HepG2 (cell line): ENCODE data around the gene HOXC11. TPM values are rescaled to one million over a fixed set of nuclear protein-coding genes. Genes with fewer than 3 reads are reported as not detected.
A peak's percentile ranks its signal among the peaks of the same experiment; 100 is the strongest.

ENCODE experiments used
- ATAC-seq: fragments of 200-7000 bp; cut with Tn5 transposase; 3 replicates; pipeline ENCODE4 v1.9.1; 2020; ENCODE audit warnings: mild to moderate bottlenecking, moderate library complexity
- BruUV-seq: library from RNA; stranded (reverse); fragments of 400-500 nt; replicated peaks from 2 replicates; lab custom pipeline; 2021; lab: Mats Ljungman, UMichigan
- CTCF ChIA-PET: fragments of 300-600 bp; formaldehyde crosslinking; extraction: SDS; loops from one replicate; lab custom pipeline; 2021; ENCODE audit warnings: low total read pairs, inconsistent platforms, low intra/inter-chr PET ratio; lab: Yijun Ruan, JAX
- POLR2A ChIA-PET: fragments of 350-600 bp; sonication (Branson Sonifier 250); formaldehyde crosslinking; loops from one replicate; lab custom pipeline; 2020; ENCODE audit warnings: antibody characterized with exemption, inconsistent platforms; lab: Yijun Ruan, JAX
- DNase-seq: peaks from one replicate; pipeline ENCODE4 v3.0.0-alpha.2; 2015; ENCODE audit warnings: low spot score
- FAIRE-seq: peaks from 3 replicates; lab custom pipeline; 2011; peaks lifted over from hg19 to GRCh38; lab: Jason Lieb, UNC
- H2AFZ ChIP-seq: one replicate; pipeline ENCODE4 v1.6.1; 2011; ENCODE audit warnings: low read length, inconsistent platforms
- H3K27ac ChIP-seq: fragments of 300-600 bp; 3 replicates; pipeline ENCODE4 v1.8.0; 2011; ENCODE audit warnings: mixed run types, mild to moderate bottlenecking, mixed read lengths, low read length, inconsistent platforms; ENCODE audit not compliant: insufficient read depth; ENCODE audit errors: extremely low read length
- H3K27me3 ChIP-seq, 2 experiments: fragments of 200-600 bp in 1 of 2; 2 replicates in 1 of 2; 3 replicates in 1 of 2; pipeline versions ENCODE4 v1.6.0 to v1.8.0; 2011; ENCODE audit warnings: low read length in 2 of 2, mild to moderate bottlenecking in 2 of 2, moderate library complexity in 2 of 2, inconsistent platforms in 1 of 2; ENCODE audit not compliant: insufficient read depth in 2 of 2, control insufficient read depth in 1 of 2
- H3K36me3 ChIP-seq, 2 experiments: fragments of 200-600 bp in 1 of 2; replicated peaks in 1 of 2; 2 replicates in 1 of 2; 3 replicates in 1 of 2; pipeline versions ENCODE4 v1.5.1 to v1.8.0; 2011; ENCODE audit warnings: low read length in 2 of 2, inconsistent platforms in 1 of 2; ENCODE audit not compliant: insufficient read depth in 2 of 2, control insufficient read depth in 1 of 2
- H3K4me1 ChIP-seq: 2 replicates; pipeline ENCODE4 v1.5.1; 2012; ENCODE audit warnings: low read length, inconsistent platforms; ENCODE audit not compliant: insufficient read depth
- H3K4me2 ChIP-seq: 2 replicates; pipeline ENCODE4 v1.6.0; 2011; ENCODE audit warnings: low read depth, low read length, inconsistent platforms
- H3K4me3 ChIP-seq, 3 experiments: fragments of 200-600 bp in 1 of 3; sonication (generic), shearing (Covaris generic) in 1 of 3; replicated peaks in 1 of 3; 2 replicates each; pipeline ENCODE4 v1.5.1; 2011 to 2016; ENCODE audit warnings: low read length in 3 of 3, inconsistent platforms in 2 of 3, low read depth in 2 of 3, mild to moderate bottlenecking in 2 of 3, control low read depth in 1 of 3, mixed read lengths in 1 of 3; ENCODE audit not compliant: insufficient read depth in 1 of 3
- H3K79me2 ChIP-seq: one replicate; pipeline ENCODE4 v1.6.1; 2011; ENCODE audit warnings: low read length, inconsistent platforms; ENCODE audit not compliant: insufficient read depth
- H3K9ac ChIP-seq: 2 replicates; pipeline ENCODE4 v1.6.0; 2011; ENCODE audit warnings: mild to moderate bottlenecking, low read depth, low read length, inconsistent platforms; ENCODE audit not compliant: insufficient read depth
- H3K9me3 ChIP-seq: 2 replicates; pipeline ENCODE4 v1.5.1; 2012; ENCODE audit warnings: mild to moderate bottlenecking, low read length
- H4K20me1 ChIP-seq: 2 replicates; pipeline ENCODE4 v1.6.0; 2011; ENCODE audit warnings: inconsistent platforms, mild to moderate bottlenecking, low read length, moderate library complexity; ENCODE audit not compliant: insufficient read depth
- FOXC1 ChIP-seq: sonication (generic); formaldehyde crosslinking; IDR thresholded peaks from 2 replicates; pipeline ENCODE4 v1.8.0; 2022; ENCODE audit warnings: mild to moderate bottlenecking, missing genetic modification reagents, borderline replicate concordance
- HMGXB3 ChIP-seq: sonication (generic); formaldehyde crosslinking; IDR thresholded peaks from 2 replicates; pipeline ENCODE4 v1.4.0; 2020; ENCODE audit warnings: missing genetic modification reagents, borderline replicate concordance
- JUNB ChIP-seq: sonication (generic); formaldehyde crosslinking; IDR thresholded peaks from 2 replicates; pipeline ENCODE4 v1.8.0; 2022; ENCODE audit warnings: missing genetic modification reagents, mild to moderate bottlenecking, borderline replicate concordance
- NFE2L2 ChIP-seq: fragments of 150-350 bp; IDR thresholded peaks from 2 replicates; pipeline ENCODE4 v1.6.1; 2014; ENCODE audit warnings: low read length
- PPARG ChIP-seq: conservative IDR thresholded peaks from 2 replicates; pipeline ENCODE4 v1.6.1; 2016; ENCODE audit warnings: missing biosample characterization, missing genetic modification reagents
- SNAI1 ChIP-seq: sonication (generic); formaldehyde crosslinking; IDR thresholded peaks from 2 replicates; pipeline ENCODE4 v1.5.0; 2020; ENCODE audit warnings: mild to moderate bottlenecking, missing genetic modification reagents, borderline replicate concordance
- STAG1 ChIP-seq: sonication (generic); formaldehyde crosslinking; IDR thresholded peaks from 2 replicates; pipeline ENCODE4 v1.4.0; 2020; ENCODE audit warnings: missing genetic modification reagents
- ZNF180 ChIP-seq: sonication (generic); formaldehyde crosslinking; IDR thresholded peaks from 2 replicates; pipeline ENCODE4 v1.4.0; 2020; ENCODE audit warnings: low read depth, missing genetic modification reagents, borderline replicate concordance
- ZNF607 ChIP-seq: sonication (generic); formaldehyde crosslinking; IDR thresholded peaks from 2 replicates; pipeline ENCODE4 v1.5.1; 2020; ENCODE audit warnings: missing genetic modification reagents, mild to moderate bottlenecking, borderline replicate concordance
- ZNF691 ChIP-seq: sonication (generic); formaldehyde crosslinking; IDR thresholded peaks from 2 replicates; pipeline ENCODE4 v1.4.0; 2020; ENCODE audit warnings: missing genetic modification reagents, low read depth, mild to moderate bottlenecking, borderline replicate concordance
- ZNF841 ChIP-seq: sonication (generic); formaldehyde crosslinking; IDR thresholded peaks from 2 replicates; pipeline ENCODE4 v1.8.1; 2023; ENCODE audit warnings: missing genetic modification reagents, borderline replicate concordance
- WGBS: methylation state at CpG from one replicate; pipeline ENCODE4 v1.1.6; 2017; ENCODE audit warnings: low lambda C conversion rate; 5-methylcytosine and 5-hydroxymethylcytosine counted together
- in situ Hi-C: cut with HindIII; loops from 2 replicates; pipeline ENCODE4 v1.10.0; 2017; ENCODE audit warnings: low pct_unique_long_range_greater_than_20kb; ENCODE audit not compliant: extremely low pct_ligation_motif_present
- intact Hi-C: fragments of 100-400 bp; cut with micrococcal nuclease; formaldehyde crosslinking; loops from one replicate; pipeline ENCODE4 v1.10.0; 2022; ENCODE audit not compliant: unreplicated experiment
- polyA plus RNA-seq, 8 experiments: library from polyadenylated mRNA; depleted of rRNA in 3 of 8; stranded (reverse) in 7 of 8; unstranded in 1 of 8; fragments of >200 nt; fragmentation: Illumina TruSeq in 4 of 8; extraction: Trizol in 4 of 8; gene quantifications; 2 replicates each; pipeline versions ENCODE4 v1.2.1 to v1.2.3, GENCODE V29; 2011 to 2016; ENCODE audit warnings: low read depth in 4 of 8, missing spikeins in 1 of 8, mixed read lengths in 1 of 8; ENCODE audit not compliant: insufficient read depth in 1 of 8
- total RNA-seq, 5 experiments: library from RNA; depleted of rRNA; stranded (reverse); fragments of >200 nt; fragmentation: Illumina TruSeq; extraction: Trizol; gene quantifications; 2 replicates each; pipeline ENCODE4 v1.2.3, GENCODE V29; 2016; ENCODE audit warnings: low read depth in 1 of 5

HOXC11 gene
- total and polyA plus RNA-seq, 2 of the 13 experiments (the other 11 are each of a cell fraction or from before 2014, with no cell fraction given): not detected

GRCh38 chr12:53987787-53988230, 14.9 kb downstream of the HOXC11 start:
- in situ Hi-C loops (no loop called here), intact Hi-C loops (loop anchor here (2.0 kb wide), 1 partner anchor 221 kb away; no protein-coding TSS in a partner anchor)
- POLR2A ChIA-PET: interaction anchor here (1.3 kb wide), 1 partner anchor 9 kb away, joined by 5 read pairs; no protein-coding TSS in a partner anchor
- BruUV-seq: no TSS peak
- H3K27ac ChIP-seq: no peak overlapping the region
- FAIRE-seq: no peak
- 0 out of 3 replicates have a peak, but pooled peaks have one; percentile 7 for ATAC-seq
- no peak overlapping the region for H3K4me3 ChIP-seq
- no peak overlapping the region for H2AFZ ChIP-seq
- TF ChIP-seq FOXC1 (CRISPR knock-in tag): no peak
- no peak for TF ChIP-seq PPARG (CRISPR knock-in tag)
- TF ChIP-seq STAG1 (CRISPR knock-in tag): no peak
- no peak for TF ChIP-seq SNAI1
- no peak for TF ChIP-seq ZNF691 (CRISPR knock-in tag)
- no peak for TF ChIP-seq ZNF180 (CRISPR knock-in tag)
- TF ChIP-seq ZNF607 (CRISPR knock-in tag): no peak
- no peak for TF ChIP-seq HMGXB3 (CRISPR knock-in tag)
- TF ChIP-seq NFE2L2: no peak
- TF ChIP-seq JUNB: no peak
- TF ChIP-seq ZNF841 (CRISPR knock-in tag): no peak
- 2% methylated on average over 4 of the region's 4 CpGs for WGBS
- H4K20me1 ChIP-seq: no peaks in the 10 kb centered on the region
- no peak overlapping the region for H3K9ac ChIP-seq
- H3K36me3 ChIP-seq: no peaks in the 10 kb centered on the region
- CTCF ChIA-PET: interaction anchor here (1.2 kb wide), 1 partner anchor 220 kb away, joined by 3 read pairs; no protein-coding TSS in a partner anchor
- peak overlapping the region; percentile 68 for H3K4me2 ChIP-seq
- peaks cover 9 to 39% of the 10 kb centered on the region in 2 experiments; a peak in 4 of 5 replicates for H3K27me3 ChIP-seq
- no peak for DNase-seq
- no peaks in the 10 kb centered on the region for H3K79me2 ChIP-seq
- H3K9me3 ChIP-seq: no peaks in the 10 kb centered on the region
- H3K4me1 ChIP-seq: peaks cover 34% of the 10 kb centered on the region
